Activated CD4-positive, alpha-beta T cell treated with anti-CD3 and anti-CD28 coated beads, Interleukin-2, amount 50 U/mL, for 24 hours (primary cell): Measurements from ENCODE around the gene TMEM255B.

Experiments used
- DNase-seq, 2 donors: peaks; one replicate each; pipeline ENCODE4 v3.0.0-alpha.2; 2020; ENCODE audit warnings: low read depth in 1 of 2, low spot score in 1 of 2

Gene TMEM255B

GRCh38 chr13:113766035-113766800 lies 7.2 kb downstream of the TMEM255B start:
- DNase-seq, result no peak

DNA sequence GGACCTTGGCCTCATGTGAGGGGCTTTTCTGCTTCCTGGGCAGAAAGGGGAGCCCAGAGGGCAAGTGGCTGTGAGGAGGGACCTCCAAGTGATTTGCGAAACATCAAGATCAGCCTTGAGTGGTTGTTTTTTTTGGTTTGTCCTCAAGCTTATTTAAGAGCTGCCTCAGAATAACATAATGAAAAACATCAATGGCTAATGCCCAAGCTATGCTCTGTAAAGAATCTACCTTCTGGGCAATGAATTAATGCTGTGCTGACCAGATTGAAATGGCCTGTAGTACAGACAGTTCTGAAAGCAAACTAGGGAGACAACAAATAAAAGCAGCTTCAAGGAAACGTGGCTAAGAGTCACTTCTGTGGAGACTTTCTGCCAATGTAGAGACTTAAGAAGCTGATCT lies 8.3 kb downstream of the TMEM255B start:
- no peak for DNase-seq

GRCh38 chr13:113768018-113768905 lies 9.2 kb downstream of the TMEM255B start:
- no peak for DNase-seq

GRCh38 chr13:113769106-113769505 lies 10.1 kb downstream of the TMEM255B start:
- no peak for DNase-seq

- DNase-seq, result no peak
Observed at GRCh38 chr13:113769881-113770280, 10.9 kb downstream of the TMEM255B start.

DNA sequence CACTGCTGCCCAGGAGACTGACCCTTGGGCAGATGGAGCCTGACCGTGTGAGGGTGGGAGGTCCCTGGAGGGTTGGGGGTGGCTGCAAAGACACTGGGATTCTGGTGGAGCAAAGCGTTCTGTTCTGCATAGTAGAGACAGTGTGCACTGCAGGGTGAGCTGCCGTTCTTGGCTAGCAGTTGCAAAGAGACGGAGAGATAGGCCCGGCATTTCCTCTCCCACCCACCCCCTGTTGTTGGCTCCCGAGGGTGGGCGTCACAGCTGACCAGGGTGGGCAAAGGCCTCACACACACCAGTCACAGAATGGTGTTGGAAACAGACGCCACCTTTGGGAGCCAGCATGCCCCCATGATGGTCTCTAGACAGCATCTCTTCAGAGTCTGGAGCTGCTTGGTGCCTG lies 11.4 kb downstream of the TMEM255B start:
- DNase-seq, result no peak

DNA sequence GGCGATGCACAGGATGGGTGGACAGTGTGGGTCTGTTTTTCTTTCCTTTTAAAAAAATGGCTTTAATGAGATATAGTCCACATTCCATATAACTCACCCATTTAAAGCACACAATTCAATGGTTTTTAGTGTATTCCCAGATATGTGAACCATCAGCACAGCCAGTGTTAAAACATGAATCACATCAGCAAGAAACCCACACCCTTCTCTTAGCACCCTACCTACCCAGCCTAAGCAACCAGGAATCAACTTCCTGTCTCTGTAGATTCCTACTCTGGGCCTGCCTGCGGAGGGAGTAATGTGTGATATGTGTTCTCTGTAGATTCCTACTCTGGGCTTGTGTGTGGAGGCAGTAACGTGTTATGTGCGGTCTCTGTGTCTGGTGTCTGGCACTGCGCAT lies 11.9 kb downstream of the TMEM255B start:
- DNase-seq, result no peak

DNA sequence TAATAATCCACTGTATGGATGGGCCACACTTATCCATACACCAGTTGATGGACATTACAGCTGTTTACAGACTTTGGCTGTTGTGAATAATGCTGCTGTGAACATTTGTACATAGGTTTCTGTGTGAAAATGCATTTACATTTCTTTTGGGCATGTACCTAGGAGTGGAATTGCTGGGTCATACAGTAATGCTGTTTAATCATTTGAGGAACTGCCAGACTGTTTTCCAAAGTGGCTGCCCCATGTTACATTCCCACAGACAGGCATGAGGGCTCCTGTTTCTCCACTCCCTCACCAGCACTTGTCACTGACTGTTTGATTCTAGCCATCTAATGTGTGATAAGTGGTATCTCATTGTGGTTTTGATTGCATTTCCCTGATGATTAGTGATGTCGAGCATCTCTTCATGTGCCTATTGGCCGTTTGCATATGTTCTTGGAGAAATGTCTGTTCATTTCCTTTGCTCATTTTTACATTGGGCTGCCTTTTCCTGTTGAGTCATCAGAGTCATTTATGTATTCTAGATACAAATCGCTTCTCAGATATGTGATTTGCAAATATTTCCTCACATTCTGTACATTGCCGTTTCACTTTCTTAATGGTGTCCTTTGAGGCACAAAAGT lies 12.8 kb downstream of the TMEM255B start:
- DNase-seq, result no peak

DNA sequence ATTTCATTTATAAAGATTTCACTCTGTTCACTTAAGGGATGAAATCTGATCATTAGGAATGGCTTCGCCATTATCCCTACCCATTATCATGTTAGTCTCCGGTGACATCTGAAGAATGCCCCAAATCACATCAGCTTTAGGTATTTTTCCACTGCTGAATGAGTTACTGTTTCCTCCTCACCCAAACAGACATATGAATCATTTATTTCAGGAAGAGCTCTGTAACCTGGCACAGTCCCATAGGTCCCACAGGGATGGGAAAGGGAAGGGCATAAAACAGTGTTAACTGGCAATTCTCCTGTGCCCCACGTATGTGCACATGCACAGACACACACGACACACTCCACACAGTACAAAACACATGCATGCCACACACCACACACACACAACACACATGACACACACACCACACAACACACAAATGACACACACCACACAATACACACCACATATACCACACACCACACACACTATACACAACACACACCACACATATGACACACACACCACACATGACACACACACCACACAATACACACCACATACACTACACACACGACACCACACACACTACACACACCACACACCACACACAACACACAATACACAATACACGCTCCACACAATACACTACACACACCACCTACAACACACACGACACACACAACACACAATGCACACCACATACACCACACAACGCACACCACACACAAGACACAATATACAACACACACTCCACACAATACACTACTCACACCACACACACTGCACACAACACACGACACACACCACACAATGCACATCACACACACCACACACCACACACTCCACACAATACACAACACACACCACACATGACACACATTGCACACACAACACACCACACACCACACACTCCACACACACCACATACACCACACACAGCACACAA lies 15.4 kb downstream of the TMEM255B start:
- no peak for DNase-seq

GRCh38 chr13:113775451-113776145 lies 16.6 kb downstream of the TMEM255B start:
- DNase-seq, result no peak

DNA sequence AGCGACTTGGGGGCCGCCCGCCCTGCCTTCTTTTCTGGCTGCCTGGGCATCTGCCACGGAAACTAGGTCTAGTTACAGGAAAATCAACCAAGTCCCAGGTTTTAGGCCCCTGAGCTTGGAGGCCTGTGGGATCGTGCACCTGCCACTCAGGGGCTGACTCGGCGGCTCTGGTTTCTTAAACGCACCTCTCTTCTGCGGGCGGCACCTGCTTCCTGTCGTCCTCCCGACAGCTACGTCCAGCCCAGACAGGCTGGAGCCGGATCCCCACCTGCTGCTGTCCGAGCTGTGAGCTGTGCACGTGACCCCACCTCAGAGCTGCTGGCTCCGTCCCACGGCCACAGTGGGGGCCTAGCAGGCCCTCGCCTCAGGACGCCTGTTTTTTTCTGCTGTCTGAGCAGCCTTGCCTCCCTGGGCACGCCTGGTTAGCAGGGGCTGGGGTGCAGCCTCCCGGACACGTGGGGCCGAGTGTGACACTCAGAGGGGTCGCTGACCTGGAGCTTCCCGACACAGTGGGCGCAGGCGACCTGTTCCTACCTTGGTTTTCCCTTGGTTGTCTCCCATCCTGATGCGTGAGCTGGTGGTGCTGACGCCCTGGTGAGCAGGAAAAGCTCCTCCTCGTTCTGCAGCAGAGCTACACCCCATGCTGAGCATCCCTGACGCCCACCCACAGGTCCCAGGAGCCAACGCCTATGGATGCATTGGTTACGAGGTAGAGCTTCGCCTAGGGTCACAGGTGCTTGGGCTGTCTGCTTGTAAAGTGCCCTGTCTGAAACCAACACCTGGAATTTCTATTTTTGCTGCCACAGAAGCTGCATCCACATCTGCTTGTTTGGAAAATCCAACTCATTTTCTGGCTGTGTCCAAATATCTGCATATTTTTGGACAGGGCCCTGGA lies 17.5 kb downstream of the TMEM255B start:
- no peak for DNase-seq

DNA sequence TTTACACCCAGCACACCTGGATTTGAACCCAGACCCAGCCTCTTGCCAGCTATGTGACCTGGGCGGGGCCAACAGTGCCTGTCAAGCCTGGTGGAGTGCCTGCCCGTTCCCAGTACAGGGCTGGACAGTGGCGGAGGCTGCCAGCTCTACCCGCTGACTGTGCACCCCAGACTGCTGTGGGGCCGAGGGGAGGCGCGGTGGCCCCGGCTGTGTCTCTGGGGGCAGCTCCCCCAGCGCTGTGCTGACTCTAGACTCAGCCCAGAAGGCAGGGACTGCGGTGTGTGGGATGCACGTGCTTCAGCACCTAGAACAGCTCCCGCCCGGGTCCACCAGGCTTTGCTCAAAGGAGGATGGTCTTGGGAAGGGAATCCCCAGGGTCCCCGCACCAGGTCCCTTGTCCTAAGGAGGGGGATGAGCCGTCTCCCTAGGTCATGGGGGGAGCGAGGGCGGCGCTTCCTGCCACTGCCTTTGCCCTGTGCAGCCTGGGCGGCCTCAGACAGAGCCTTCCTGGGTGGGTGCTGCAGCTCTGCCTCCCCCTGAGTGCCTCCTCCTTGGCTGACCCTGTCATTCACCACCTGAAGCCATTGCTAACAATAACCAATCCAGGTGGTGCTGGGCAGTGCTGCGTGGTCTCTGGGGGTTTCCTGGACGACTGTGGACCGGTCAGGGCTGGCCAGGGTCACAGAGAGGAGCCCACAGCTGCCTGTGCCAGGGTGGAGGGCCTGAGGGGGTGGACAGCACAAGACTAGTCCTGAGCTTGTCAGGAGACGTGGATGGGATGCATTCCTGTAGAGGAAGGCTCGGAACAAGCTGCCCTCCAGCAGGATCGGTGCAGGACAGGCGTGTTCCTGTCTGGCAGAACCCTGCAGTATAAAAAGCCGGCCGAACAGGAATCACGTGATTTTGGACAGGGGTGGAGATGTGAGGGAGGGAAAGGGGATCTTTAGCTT lies 18.6 kb downstream of the TMEM255B start:
- DNase-seq, result no peak

GRCh38 chr13:113781571-113781970 lies 22.5 kb downstream of the TMEM255B start:
- no peak for DNase-seq

DNA sequence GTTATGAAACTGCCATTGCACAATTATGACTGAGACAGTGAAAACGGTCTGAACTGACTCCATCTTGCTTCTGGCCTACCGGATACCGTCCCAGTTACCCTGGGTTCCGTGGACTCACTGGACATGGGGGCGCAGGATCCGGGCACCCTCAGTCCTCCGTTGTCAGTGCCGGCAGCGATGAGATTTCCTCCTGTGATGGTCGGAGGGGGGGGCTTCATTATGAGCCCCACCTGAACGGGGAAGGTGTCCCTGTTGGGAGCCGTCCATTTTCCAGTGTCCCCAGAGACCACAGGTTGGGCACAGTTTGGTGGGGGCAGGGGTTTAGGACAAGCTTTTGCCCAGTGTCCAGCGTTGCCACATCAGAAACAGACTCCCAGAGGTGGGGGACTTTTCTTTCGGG lies 23.4 kb downstream of the TMEM255B start:
- DNase-seq, result no peak

GRCh38 chr13:113783200-113783881 lies 24.3 kb downstream of the TMEM255B start:
- DNase-seq, result no peak

DNA sequence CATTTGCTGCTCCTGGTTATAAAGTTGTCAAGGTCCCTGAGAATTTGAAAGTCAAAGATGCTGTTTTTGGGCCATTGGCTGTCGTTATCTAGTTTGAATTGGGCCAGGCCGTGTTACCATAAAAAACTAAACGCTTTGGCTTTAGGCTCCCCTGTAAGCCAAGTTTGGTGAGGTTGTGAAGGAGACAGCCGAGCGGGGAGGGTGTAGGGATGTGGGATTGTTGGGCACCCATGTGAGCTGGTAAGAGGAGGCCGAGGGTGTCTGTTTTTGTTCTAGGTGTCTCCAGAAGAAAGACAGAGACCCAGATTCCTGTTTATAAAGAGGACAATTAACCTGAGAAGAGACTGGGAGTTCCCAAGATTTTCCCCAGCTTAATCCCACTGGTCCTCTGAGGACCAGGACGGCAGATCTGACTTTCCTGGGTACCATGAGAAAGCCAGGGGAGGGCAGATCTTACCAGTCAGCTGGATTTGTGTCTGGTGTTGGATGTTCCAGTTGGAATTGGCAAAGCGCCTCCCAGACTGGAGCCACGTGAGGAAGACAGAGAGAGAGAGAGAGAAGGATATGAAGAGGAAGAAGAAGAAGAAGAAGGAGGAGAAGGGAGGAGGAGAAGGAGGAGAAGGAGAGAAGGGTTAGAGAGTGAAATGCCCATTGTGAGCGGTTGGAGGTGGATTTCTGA lies 25.1 kb downstream of the TMEM255B start:
- DNase-seq, result no peak

DNA sequence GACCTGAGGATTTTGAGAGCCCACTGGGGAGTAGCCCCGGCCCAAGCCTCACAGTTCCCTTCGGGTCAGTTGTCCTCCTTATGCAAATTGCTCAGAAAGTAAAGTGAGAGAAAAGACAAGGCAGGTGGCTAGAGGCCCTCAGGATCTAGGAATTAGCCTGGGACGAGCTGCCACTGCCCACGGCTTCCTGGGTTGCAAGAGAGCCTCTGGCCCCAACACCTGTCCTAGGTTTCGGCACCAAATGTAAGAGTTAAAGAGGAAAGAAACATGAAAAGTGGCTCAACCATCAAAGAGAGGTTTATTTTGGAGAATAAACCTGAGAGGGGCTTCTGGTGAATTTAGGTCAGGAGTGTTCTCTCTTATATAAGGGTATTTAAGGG lies 25.6 kb downstream of the TMEM255B start:
- no peak for DNase-seq
